PC-9 (cell line): ENCODE measurements around the gene RNF114. TPM values are rescaled to one million over a fixed set of nuclear protein-coding genes. Genes with fewer than 3 reads are reported as not detected.

Experiments
- BruUV-seq: library from RNA; stranded (reverse); fragments of 400-500 nt; replicated peaks from 2 replicates; lab custom pipeline; 2021; lab: Mats Ljungman, UMichigan
- CTCF ChIA-PET: fragments of 300-600 bp; sonication (Branson Sonifier 250); formaldehyde crosslinking; loops from one replicate; lab custom pipeline; 2022; ENCODE audit warnings: antibody characterized with exemption; lab: Charles Lee
- POLR2A ChIA-PET: fragments of 300-600 bp; sonication (Branson Sonifier 250); formaldehyde crosslinking; loops from one replicate; lab custom pipeline; 2022; ENCODE audit warnings: antibody characterized with exemption; ENCODE audit not compliant: unreplicated experiment; lab: Charles Lee
- DNase-seq, 2 experiments: peaks; one replicate each; pipeline versions ENCODE4 v3.0.0 to v3.0.0-alpha.2; 2015 to 2022; ENCODE audit warnings: mixed read lengths in 1 of 2
- H2AFZ ChIP-seq: fragments of 200-600 bp; sonication (generic); 2 replicates; pipeline ENCODE4 v1.8.1; 2017; ENCODE audit warnings: antibody characterized with exemption
- H3F3A ChIP-seq: fragments of 200-600 bp; sonication (generic); 2 replicates; pipeline ENCODE4 v1.8.1; 2017; ENCODE audit warnings: antibody characterized with exemption, mild to moderate bottlenecking, low read depth; ENCODE audit not compliant: insufficient read depth
- H3K27ac ChIP-seq: fragments of 200-600 bp; sonication (generic); 2 replicates; pipeline ENCODE4 v1.6.1; 2016; ENCODE audit warnings: mixed run types
- H3K27me3 ChIP-seq: fragments of 200-600 bp; sonication (generic); 2 replicates; pipeline ENCODE4 v1.6.1; 2016; ENCODE audit warnings: low read depth, mixed run types; ENCODE audit not compliant: insufficient read depth
- H3K36me3 ChIP-seq: fragments of 200-600 bp; sonication (generic); 2 replicates; pipeline ENCODE4 v1.6.1; 2016; ENCODE audit warnings: low read depth, mixed run types
- H3K4me1 ChIP-seq: fragments of 200-600 bp; sonication (generic); replicated peaks from 2 replicates; pipeline ENCODE4 v1.6.1; 2016; ENCODE audit warnings: mixed run types; ENCODE audit not compliant: insufficient read depth
- H3K4me2 ChIP-seq: fragments of 200-600 bp; sonication (generic); 2 replicates; pipeline ENCODE4 v1.6.1; 2017; ENCODE audit warnings: mixed run types
- H3K4me3 ChIP-seq: fragments of 200-600 bp; sonication (generic); 2 replicates; pipeline ENCODE4 v1.6.1; 2016; ENCODE audit warnings: mixed run types
- H3K79me2 ChIP-seq: fragments of 200-600 bp; sonication (generic); 2 replicates; pipeline ENCODE4 v1.6.1; 2017; ENCODE audit warnings: low read depth, mixed run types
- H3K9me2 ChIP-seq: fragments of 200-600 bp; sonication (generic); 2 replicates; pipeline ENCODE4 v1.8.1; 2017; ENCODE audit warnings: mild to moderate bottlenecking; ENCODE audit not compliant: insufficient read depth
- H3K9me3 ChIP-seq: fragments of 200-600 bp; sonication (generic); 2 replicates; pipeline ENCODE4 v1.8.1; 2016; ENCODE audit warnings: low read depth; ENCODE audit not compliant: insufficient read depth
- H4K20me1 ChIP-seq: fragments of 200-600 bp; sonication (generic); 2 replicates; pipeline ENCODE4 v1.8.1; 2017; ENCODE audit not compliant: insufficient read depth
- CTCF ChIP-seq: fragments of 200-600 bp; sonication (generic); conservative IDR thresholded peaks from 2 replicates; pipeline ENCODE4 v1.6.1; 2017; ENCODE audit warnings: mixed run types, antibody characterized with exemption, mild to moderate bottlenecking, moderate library complexity
- EZH2 ChIP-seq: fragments of 200-600 bp; sonication (generic); IDR thresholded peaks from 2 replicates; pipeline ENCODE4 v1.8.0; 2017; ENCODE audit warnings: antibody characterized with exemption, low read depth
- intact Hi-C: fragments of 100-400 bp; cut with micrococcal nuclease; formaldehyde crosslinking; loops from one replicate; pipeline ENCODE4 v1.10.0; 2022; ENCODE audit not compliant: unreplicated experiment
- total RNA-seq: library from RNA; stranded (reverse); gene quantifications from 2 replicates; pipeline ENCODE4 v1.2.3, GENCODE V29; 2021

RNF114 gene
- total RNA-seq, 1 experiment from 2014 or later: 92.5 TPM

- Histone ChIP-seq H3K9me3 (no peaks in the 10 kb centered on the region), H3K27ac (no peak overlapping the region), H3K4me2 (no peak overlapping the region), H3K9me2 (no peaks in the 10 kb centered on the region), H3K79me2 (no peaks in the 10 kb centered on the region), H3K36me3 (peaks cover under 1% of the 10 kb centered on the region; the same call in 1 of the 2 replicates), H4K20me1 (no peaks in the 10 kb centered on the region), H3K27me3 (no peaks in the 10 kb centered on the region), H3K4me1 (peaks cover 44% of the 10 kb centered on the region), H3F3A (peaks cover 34% of the 10 kb centered on the region), H3K4me3 (no peak overlapping the region), H2AFZ (no peak overlapping the region)
- no peak for TF ChIP-seq CTCF
- TF ChIP-seq EZH2: no peak
- ChIA-PET CTCF (interaction anchor here (0.6 to 0.7 kb wide), 2 partner anchors 55 to 286 kb away, joined by 6 to 8 read pairs; no protein-coding TSS in a partner anchor), POLR2A (no interaction called here)
- intact Hi-C loops: no loop called here
- BruUV-seq: TSS peak; percentile 11
- no peak for DNase-seq
These were observed 44.6 kb upstream of the RNF114 start for GRCh38 chr20:49891476-49892110.

- ChIA-PET POLR2A (no interaction called here), CTCF (no interaction called here)
- intact Hi-C loops: no loop called here
- Histone ChIP-seq H3K9me2 (no peaks in the 10 kb centered on the region), H3K4me1 (peaks cover 38% of the 10 kb centered on the region), H3K36me3 (no peaks in the 10 kb centered on the region), H4K20me1 (no peaks in the 10 kb centered on the region), H3K4me2 (no peak overlapping the region), H3K4me3 (no peak overlapping the region), H3K27ac (no peak overlapping the region), H3K27me3 (no peaks in the 10 kb centered on the region), H3F3A (peaks cover 27% of the 10 kb centered on the region), H3K79me2 (no peaks in the 10 kb centered on the region), H2AFZ (no peak overlapping the region), H3K9me3 (no peaks in the 10 kb centered on the region)
- no peak for TF ChIP-seq CTCF
- no peak for TF ChIP-seq EZH2
- no TSS peak for BruUV-seq
- no peak for DNase-seq
These were observed 43.9 kb upstream of the RNF114 start for GRCh38 chr20:49892260-49892659.

DNA sequence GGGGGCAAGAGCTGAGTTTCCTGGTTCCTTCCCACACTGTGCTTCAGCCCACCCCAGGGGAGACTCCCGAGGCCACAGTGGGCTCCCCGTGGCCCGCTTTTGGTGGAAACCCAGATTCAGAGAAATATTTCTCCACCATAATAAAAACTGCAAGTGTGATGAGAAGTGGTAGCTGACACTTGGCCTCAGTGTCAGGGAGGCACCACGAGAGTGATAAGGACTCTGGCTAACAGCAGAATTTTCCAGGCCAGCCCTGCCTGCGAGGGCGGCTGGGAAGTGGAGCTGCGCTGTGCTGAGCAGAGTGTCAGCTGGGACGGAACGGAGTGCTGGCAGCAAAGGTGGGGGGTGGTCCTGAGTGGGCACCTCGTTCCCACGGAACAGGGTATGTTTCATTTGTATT lies 43.4 kb upstream of the RNF114 start:
- intact Hi-C loops: no loop called here
- CTCF ChIA-PET: no interaction called here

More for the DNA sequence above, 43.4 kb upstream of the RNF114 start:
- peaks cover 21% of the 10 kb centered on the region for H3F3A ChIP-seq
- no peaks in the 10 kb centered on the region for H3K27me3 ChIP-seq
- no peak overlapping the region for H3K4me3 ChIP-seq
- H4K20me1 ChIP-seq: no peaks in the 10 kb centered on the region
- no peaks in the 10 kb centered on the region for H3K9me2 ChIP-seq
- no peak overlapping the region for H3K4me2 ChIP-seq
- peaks cover 32% of the 10 kb centered on the region for H3K4me1 ChIP-seq
- no peaks in the 10 kb centered on the region for H3K79me2 ChIP-seq
- POLR2A ChIA-PET: interaction anchor here (0.6 kb wide), 1 partner anchor 37 kb away, joined by 5 read pairs; no protein-coding TSS in a partner anchor
- BruUV-seq: no TSS peak
- no peak overlapping the region for H2AFZ ChIP-seq
- no peaks in the 10 kb centered on the region for H3K36me3 ChIP-seq
- no peak for DNase-seq
- TF ChIP-seq EZH2: no peak
- H3K27ac ChIP-seq: no peak overlapping the region
- no peaks in the 10 kb centered on the region for H3K9me3 ChIP-seq
